NCI-H2107 treated with DMSO at 0.1 percent for 48 hours (cell line): Measurements from ENCODE around the gene C2CD4C.
"Not testable (repeated sequence)": the region's sequence is repeated elsewhere in the genome, so short reads cannot be mapped to it uniquely, and the experiment has no call there.

Source experiments
- DNase-seq: peaks from one replicate; lab custom pipeline; 2025; ENCODE audit not compliant: unreplicated experiment; lab: John Stamatoyannopoulos, UW

C2CD4C gene

DNA sequence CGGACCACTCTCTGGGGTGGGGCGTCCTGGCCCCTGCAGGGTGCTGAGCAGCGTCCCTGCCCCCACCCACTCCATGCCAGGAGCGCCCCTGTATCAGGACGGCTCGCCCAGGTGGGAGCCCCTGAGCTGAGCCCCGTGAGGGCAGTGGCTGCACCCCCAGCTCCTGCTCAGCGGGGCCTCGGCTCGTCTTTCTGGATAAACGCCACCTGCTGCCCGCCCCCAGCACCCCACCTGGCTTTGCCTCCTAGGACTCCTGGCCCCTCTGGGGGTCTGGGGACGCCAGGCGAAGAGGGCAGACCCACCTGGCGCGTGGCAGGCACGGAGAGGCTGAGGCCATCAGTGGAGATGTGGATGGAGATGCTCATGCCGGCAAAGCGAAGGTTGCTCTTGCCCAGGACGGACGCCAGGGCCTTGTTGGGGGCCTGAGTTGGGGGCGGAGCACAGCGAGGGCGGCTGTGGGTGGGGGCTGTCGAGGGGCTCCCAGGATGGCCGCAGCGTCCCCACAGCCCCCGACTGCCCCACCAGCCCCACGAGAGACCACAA lies 29.5 kb upstream of the C2CD4C start:
- no peak for DNase-seq

DNA sequence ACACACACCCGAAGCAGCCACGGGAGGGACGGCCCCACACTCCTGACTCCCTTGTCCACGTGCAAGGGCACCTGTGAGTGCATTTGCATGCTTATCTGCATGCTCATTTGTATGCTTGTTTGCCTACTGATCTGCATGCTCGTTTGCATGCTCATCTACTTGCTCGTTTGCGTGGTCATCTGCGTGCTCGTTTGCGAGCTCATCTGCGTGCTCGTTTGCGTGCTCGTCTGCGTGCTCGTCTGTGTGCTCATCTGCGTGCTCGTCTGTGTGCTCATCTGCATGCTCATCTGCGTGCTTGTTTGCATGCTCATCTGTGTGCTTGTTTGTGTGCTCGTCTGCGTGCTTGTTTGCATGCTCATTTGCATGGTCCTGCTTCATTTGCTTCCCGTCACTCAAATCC lies 28.1 kb upstream of the C2CD4C start:
- no peak for DNase-seq

DNA sequence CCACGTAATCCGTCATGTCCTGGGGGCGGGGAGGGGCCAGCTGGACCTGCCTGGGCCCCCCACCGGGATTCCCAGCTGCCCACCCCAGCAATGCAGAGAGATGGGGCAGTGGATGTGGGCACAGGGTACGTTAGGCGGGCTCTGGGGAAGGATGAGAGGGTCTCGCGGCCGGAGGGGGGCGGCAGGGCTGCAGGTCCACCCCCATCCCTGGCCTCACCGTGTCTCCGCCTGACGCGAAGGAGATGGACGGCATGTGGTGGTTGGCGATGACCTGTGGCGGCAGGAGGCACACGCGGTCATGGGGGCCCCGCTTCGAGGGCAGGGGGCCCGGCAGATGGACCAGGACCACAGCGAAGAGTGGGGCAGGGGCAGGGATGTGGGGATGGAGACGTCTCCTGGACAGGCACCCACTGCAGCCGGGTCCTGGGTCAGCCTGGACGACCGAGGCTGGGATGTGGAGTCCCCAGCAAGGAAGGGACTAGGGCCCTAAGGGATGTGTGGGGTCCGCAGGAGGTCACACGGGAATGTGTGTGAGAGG lies 27.5 kb upstream of the C2CD4C start:
- DNase-seq: no peak

DNA sequence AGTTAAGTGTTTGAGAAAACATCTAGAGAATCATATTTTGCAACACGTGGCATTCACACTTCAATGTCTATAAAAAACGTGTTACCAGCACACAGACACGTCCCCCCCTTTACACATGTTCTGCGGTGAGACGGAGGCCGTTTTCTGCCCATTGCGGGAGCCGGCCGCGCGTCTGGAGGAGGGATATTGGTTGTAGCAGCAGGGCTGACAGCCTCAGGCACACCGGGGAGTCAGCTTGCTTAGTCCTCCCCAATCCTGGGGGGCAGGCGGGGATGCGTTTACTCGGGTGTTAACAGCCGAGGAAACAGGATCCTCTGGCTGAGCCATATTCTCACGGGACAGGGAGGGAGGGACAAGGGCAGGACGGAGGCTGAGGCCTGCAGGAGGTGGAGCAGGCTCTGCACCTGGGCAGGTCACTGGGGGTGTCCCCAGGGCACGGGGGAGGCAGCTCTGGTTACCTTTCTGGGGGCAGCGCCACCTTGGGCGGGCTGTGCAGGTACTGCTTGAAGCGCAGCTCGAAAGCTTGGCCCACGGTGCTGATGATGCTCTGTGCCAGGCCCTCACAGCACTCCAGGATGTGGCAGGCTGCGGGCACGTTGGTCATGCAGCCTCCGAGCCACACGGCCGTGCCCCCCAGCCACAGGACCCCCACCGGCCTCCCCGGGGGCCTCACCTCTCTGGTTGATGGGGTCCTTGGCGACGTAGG lies 26.9 kb upstream of the C2CD4C start:
- DNase-seq: peak; percentile 75

DNA sequence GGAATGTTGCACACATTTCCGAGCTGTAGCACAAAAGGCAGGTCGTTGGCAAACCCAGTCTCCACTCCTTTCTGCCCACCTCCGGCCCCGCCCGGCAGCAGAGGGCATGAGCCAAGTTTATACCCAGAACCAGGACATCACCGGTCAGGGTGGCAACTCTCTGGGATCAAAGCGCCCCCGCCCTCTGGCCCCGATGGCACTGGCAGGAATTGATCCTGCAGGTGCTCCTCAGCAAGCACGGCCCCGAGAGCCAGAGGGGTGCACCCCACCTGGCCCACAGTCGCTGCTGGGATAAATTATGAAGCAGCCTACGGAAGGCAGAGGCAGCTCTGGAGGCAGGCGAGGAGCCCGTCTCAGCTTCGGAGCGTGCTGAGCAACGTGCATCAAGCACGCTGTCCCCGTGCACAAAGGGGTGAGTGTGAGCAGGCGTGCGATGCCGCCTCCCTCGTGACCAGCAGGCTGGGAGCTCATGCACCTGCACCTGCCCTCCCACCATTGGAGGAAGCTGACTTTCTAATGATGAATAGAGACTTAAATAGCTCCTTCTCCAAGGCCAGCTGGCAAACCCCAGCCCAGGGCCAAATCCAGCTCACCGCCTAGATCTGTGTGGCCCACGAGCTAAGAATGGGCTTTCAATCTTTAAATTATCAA lies 26.2 kb upstream of the C2CD4C start:
- DNase-seq: peak; percentile 75

DNA sequence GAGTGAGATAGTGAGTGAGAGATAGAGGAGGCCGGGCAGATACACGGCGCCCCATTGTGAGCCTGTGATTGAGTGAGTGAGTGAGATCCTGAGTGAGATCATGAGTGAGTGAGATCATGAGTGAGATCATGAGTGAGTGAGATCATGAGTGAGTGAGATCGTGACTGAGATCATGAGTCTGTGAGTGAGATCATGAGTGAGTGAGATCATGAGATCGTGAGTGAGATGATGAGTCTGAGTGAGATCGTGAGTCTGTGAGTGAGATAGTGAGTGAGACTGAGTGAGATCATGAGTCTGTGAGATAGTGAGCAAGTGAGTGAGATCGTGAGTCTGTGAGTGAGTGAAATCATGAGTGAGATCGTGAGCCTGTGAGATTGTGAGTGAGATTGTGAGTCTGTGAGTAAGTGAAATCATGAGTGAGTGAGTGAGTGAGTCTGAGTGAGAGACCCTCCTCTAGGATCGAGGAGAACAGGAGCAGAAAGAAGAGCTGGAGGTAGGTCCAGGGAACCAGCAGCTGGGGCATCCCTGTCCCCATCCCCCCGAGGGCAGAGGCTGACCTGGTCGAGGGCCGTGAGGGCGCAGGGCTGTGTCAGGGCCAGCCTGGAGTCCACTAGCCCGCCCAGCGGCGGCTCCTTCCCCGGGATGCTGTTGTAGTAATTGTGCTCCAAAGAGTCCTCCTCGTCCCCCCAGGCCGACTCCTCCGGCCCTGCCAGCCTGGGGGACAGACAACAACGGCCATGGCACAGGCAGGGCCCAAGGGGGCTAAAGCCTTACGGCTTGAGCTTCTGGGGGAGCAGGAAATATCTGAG lies 25.4 kb upstream of the C2CD4C start:
- DNase-seq: no peak

DNA sequence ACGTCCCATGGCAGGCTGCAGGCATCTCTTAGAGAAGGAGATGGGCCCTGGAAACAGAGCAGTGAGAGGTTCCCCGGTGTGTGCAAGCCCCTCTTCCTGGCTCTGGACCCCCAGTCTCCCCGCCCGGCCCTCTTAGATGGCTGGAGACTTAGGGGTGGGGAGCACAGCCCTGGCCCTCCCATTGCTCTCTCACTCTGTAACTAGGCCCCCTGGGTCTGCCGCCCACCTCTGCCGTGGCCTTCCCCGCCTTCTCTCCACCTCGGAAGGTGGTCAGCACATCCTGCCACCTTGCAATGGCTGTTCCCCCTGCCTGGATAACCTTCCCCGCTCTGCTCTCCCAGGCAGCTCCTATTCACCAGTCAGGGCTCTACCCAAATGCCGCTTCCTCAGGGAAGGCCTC lies 21.8 kb upstream of the C2CD4C start:
- DNase-seq: no peak

DNA sequence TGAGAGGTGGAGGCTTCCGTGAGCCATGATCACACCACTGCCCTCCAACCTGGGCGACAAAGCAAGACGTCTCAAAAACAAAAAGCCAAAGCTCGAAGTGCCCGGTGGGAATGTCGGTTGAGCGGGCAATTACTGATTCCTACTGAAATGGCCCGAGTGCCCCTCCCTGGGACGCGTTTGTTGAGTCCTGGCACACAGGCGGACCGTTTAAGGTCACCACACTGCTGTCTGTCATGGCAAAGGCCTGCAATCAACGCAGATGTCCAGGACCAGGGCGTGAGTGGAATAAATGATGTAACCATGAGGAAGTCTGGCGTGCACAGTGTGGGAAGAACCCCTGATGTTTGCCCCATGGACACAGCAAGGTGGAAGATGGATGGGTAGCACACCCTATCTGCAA lies 19.2 kb upstream of the C2CD4C start:
- no peak for DNase-seq

DNA sequence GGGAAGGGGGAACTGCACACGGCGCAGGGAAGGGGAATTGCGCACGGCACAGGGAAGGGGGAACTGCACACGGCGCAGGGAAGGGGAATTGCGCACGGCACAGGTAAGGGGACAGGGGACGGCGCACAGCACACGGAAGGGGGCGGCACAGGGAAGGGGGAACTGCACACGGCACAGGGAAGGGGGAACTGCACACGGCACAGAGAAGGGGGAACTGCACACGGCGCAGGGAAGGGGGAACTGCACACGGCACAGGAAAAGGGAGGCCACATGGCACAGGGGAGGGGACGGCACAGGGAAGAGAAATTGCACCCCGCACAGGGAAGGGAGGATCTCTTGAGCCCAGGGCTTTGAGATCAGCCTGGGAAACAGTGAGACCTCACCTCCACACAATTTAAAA lies 18.7 kb upstream of the C2CD4C start:
- not testable (repeated sequence) for DNase-seq

DNA sequence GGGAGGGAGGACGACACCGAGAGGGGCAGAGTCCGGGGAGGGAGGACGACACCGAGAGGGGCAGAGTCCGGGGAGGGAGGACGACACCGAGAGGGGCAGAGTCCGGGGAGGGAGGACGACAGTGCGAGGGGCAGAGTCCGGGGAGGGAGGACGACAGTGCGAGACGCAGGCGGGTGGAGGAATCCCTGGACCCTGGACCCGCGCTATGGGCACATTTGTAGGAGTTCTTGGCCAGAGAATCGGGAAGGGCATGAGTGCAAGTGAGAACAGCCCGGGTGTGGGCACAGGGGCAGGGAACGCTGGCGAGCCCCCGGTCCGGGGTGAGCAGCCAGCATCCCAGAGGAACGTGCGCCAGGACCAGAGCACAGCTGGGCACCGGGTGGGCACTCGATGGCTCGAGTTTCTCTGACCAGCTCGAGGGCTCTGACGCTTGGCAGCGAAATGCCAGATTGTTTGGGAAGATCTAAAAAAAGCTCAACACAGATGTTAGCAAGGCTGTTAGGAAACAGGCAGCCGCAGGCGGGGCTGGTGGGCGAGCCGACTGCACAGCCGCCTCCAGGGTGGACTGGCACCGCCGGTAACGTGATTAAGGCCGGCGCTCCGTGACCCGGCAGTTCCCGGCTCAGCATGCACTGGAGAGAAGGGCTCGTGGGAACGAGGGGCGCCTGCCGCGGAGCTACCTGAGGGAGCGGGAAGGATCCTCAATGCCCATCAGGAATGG lies 17.9 kb upstream of the C2CD4C start:
- DNase-seq: no peak

DNA sequence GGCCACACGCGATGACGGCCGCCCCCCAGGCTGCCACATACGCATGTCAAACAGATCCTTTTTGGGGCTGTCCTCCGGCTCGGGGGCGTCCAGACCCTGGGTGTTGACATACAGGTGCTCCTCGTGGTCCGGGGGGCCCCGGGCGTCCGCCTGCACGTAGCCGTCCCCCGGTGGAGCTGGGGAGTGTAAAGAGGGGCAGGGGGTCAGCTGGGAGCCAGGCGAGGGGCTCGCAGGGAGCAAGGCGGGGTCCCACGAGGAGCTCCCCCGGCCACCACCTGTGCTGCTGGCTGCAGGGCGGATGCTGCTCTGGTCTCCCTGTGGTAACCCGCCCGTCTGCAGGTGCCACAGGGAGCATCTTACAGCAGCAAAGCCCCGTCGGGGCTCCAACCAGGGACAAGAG lies 16.1 kb upstream of the C2CD4C start:
- DNase-seq: no peak

DNA sequence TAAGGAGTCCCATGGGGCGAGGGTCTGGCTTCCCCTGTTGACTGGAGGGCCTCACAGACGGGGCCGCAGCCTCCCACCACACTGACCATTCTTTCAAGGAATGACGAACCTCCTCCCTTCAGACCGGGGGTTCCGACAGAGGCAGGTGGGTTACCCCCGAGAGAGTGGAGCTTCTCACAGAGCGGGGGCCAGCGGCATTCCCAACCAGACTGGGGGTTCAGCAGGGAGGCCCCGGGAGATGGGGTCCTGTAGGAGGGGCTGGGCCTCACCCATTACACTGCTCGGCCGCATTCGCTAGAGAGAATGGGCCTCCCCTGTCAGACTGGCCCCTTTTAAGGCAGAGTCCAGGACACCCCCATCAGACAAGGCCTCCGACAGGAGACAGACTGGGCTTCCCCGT lies 15.6 kb upstream of the C2CD4C start:
- DNase-seq: no peak

DNA sequence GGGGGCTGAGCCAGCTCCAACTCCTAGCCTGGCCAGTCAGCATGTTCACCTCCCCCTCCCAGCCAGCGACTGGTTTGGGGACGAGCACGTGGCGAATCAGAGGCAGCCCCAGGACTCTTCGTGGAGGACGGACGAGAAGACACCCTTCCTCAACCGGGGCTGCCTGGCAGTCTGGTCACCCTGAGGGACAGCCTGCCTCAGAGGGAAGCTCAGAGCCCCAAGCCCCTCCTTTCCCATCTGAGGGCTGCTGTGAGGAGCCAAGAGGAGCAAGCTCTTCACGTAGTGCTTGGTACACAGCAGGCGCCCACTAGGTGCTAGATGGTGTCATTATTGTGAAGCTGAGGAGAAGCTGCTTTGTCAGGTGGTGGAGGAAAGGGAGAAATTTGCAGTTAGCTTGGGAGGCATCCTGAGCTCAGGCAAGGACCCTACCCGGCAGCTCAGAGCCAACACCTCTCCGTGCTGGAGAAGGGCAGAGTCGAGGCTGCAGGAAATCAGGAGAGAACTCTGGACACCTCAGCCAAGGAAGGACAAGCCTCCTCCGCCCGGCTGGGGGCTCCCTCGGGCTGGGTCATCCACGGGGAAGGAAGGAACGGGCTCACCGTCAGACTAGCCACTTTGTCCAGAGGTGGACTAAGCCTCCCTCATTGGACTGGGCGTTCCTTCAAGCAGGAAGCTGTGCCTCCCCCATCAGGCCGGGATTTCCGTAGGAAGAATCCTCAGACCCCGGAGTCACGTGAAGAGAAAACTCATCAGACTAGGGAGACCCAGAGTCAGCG lies 14.9 kb upstream of the C2CD4C start:
- DNase-seq: no peak

DNA sequence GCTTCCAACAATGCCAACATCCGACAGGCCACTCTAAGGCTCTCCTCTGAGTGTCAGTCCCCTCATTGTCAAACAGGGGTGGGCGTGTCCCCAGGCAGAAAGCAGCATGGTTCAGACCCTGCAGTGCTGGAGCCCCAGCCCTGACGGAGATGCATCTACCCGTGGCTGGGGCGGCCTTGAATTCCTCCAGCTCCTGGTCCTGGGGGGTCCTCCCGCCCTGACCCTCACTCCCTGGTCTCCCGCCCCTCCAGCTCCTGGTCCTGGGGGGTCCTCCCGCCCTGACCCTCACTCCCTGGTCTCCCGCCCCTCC lies 13.9 kb upstream of the C2CD4C start:
- not testable (repeated sequence) for DNase-seq

DNA sequence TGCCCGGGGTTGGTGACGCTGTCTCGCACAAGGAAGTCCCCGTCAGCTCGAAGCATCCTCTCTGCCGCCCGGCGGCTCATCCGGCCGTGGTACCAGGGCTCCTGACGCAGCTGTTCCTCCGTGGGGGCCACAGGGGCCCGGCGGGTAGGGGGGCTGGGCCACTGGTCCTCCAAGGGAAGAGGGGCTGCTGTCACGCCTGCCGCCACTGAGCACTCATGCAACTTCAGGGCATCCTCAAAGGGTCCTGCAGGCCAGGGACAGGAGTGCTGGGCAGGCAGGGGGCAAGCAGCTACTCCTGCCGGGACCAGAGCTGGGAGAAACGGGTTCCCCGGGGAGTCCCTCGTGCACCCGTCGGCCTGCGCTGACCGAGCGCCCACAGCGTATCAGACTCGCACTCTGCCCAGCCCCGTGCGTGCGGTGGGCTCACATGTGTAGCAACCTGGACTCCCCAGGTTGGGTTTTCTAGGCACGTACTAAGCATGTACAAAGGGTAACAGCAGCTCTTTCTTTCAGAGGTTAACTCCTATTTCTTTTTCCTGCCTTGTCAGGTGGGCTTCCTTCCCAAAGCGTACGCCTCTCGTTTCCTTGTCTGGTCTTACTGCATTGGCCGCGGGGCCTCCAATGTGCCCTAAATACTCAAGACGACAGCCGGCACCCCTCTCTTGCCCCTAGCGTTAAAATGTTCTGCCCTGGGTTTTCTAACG lies 13.4 kb upstream of the C2CD4C start:
- no peak for DNase-seq

DNA sequence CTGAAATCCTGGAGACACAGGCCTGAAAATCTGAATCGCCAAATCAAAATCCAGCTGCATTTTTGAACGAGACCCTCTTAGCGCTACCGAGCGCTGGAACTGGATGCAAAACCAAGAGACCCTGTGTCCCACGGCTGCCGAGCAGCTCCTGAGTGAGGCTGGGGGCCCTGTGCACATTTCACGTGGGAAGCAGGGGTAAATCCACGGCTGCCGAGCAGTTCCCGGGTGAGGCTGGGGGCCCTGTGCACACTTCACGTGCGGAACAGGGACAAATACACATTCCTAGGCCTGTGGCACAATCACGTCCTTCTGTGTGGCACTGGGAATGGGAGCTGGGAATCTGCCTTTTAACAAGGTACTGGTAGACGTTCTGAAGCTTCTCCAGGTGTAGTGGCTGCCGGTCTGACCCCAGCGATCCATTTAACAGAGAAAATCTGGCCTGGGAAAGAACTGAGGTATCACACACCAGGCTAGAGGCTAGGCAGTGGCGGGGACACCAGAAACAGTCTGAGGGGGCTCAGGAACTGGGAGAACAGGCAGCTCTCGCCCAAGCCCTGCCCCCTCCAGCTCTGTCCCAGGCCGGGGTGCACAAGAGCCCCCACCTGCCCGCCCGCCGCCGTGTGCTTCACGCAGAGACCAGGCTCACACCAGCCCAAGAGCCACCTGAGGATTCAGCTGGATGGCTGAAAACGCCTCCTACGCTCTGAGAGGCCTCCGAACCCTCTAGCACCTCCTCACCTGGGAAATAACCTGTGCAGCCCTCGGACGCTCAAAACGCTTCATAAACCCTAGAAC lies 11.0 kb upstream of the C2CD4C start:
- no peak for DNase-seq

DNA sequence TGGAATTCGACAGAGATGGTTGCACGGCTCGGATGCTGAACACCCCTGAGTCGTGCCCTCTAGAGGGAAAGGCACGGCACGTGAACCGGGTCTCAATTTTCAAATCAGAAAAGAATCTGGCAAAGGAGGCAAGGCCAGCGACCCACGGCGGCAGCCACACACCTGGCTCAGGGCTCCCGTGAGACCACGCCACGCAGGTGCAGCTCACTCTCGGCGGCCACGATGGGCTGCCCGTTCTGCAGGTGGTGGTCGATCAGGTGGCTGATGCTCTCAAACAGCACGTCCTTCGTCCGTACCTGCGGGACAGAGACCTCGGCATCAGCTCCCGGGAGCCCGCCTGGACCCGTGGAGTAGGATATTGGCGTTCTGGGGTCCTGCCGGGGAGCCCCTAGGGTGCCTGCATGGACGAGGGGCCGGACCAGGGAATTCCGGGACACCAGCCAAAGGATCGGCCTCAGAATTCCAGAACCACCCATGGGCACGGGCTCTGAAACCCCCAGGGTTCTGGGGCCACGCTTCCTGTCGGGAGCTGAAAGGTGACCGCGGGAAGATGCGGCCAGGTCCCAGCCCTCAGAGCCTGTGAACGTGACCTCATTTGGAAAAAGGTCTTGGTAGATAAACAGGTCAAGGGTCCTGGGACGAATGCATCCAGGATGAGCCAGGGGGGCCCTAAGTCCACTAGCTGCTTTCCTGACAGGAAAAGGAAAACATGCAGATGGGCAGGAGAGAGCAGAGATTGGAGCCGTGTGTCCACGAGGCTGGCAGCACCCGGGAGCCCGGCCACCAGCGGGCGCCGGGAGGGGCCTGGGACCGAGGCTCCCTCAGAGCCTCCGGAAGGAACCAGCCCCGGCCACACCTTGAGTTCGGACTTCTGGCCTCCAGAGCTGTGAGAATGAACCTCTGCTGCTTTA lies 10.1 kb upstream of the C2CD4C start:
- no peak for DNase-seq

DNA sequence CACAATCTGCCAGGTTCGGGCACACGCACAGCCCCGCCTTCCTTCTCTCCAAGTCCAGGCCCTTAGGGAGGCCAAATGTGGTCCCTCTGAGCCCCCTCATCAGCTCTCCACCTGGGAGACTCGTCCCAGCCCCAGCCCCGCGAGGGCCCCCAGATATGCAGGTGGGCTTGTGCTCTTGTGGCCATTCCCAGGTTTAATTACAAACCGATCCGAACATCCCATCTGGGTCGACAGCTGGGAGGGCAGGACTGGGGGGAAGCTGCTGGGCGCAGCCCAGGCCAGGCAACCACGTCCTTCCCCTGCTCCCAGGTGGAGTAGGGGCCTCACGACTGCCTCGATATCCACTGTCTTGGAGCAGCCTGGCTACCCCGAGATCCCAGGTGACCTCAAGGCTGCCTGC lies 7.5 kb upstream of the C2CD4C start:
- no peak for DNase-seq
